ENCODE results near the gene THNSL1.
A peak's percentile ranks its signal among the peaks of the same experiment; 100 is the strongest.
"Not testable (repeated sequence)": the region's sequence is repeated elsewhere in the genome, so short reads cannot be mapped to it uniquely, and the experiment has no call there.

The THNSL1 gene

GRCh38 chr10:25016376-25017153 is at the start of gene THNSL1:
Gene THNSL1 (plus strand): TSS chr10:25016612. CDS start chr10:25023224, 6,612 bp downstream.
- peak; percentile 95 for DNase-seq (ENCODE audit: low read depth)

- no peak for DNase-seq (ENCODE audit: low read depth)
Measured at GRCh38 chr10:24966962-24967481, 49.4 kb upstream of the THNSL1 start.

GRCh38 chr10:24968349-24968748 is 48.1 kb upstream of the THNSL1 start:
- no peak for DNase-seq (ENCODE audit: low read depth)

GRCh38 chr10:24968951-24969350 is 47.5 kb upstream of the THNSL1 start:
- DNase-seq (ENCODE audit: low read depth): not testable (repeated sequence)

- no peak for DNase-seq (ENCODE audit: low read depth)
Measured at GRCh38 chr10:24969841-24970281, 46.6 kb upstream of the THNSL1 start.

GRCh38 chr10:24971374-24971773 is 45.0 kb upstream of the THNSL1 start:
- no peak for DNase-seq (ENCODE audit: low read depth)

GRCh38 chr10:24973163-24973562 is 43.2 kb upstream of the THNSL1 start:
- no peak for DNase-seq (ENCODE audit: low read depth)

- no peak for DNase-seq (ENCODE audit: low read depth)
Measured at GRCh38 chr10:24974976-24975375, 41.4 kb upstream of the THNSL1 start.

- DNase-seq (ENCODE audit: low read depth): no peak
Measured at GRCh38 chr10:24979685-24980084, 36.7 kb upstream of the THNSL1 start.

GRCh38 chr10:24981161-24981710 is 35.2 kb upstream of the THNSL1 start:
- no peak for DNase-seq (ENCODE audit: low read depth)

GRCh38 chr10:24982319-24983112 is 33.9 kb upstream of the THNSL1 start:
- no peak for DNase-seq (ENCODE audit: low read depth)

GRCh38 chr10:24983130-24983529 is 33.3 kb upstream of the THNSL1 start:
- no peak for DNase-seq (ENCODE audit: low read depth)

- DNase-seq (ENCODE audit: low read depth): no peak
Measured at GRCh38 chr10:24983946-24984345, 32.5 kb upstream of the THNSL1 start.

- no peak for DNase-seq (ENCODE audit: low read depth)
Measured at GRCh38 chr10:24984906-24985305, 31.5 kb upstream of the THNSL1 start.

GRCh38 chr10:24988831-24989640 is 27.4 kb upstream of the THNSL1 start:
- DNase-seq (ENCODE audit: low read depth): no peak

GRCh38 chr10:24989867-24990266 is 26.5 kb upstream of the THNSL1 start:
- no peak for DNase-seq (ENCODE audit: low read depth)

- DNase-seq (ENCODE audit: low read depth): no peak
Measured at GRCh38 chr10:24991298-24991697, 25.1 kb upstream of the THNSL1 start.

GRCh38 chr10:24992512-24993133 is 23.8 kb upstream of the THNSL1 start:
- no peak for DNase-seq (ENCODE audit: low read depth)

GRCh38 chr10:24993237-24993958 is 23.0 kb upstream of the THNSL1 start:
- DNase-seq (ENCODE audit: low read depth): no peak

- no peak for DNase-seq (ENCODE audit: low read depth)
Measured at GRCh38 chr10:24995072-24995471, 21.3 kb upstream of the THNSL1 start.

- no peak for DNase-seq (ENCODE audit: low read depth)
Measured at GRCh38 chr10:24998044-24998443, 18.4 kb upstream of the THNSL1 start.

All from stimulated activated CD8-positive, alpha-beta memory T cell treated with anti-CD3 and anti-CD28 coated beads, Interleukin-12 subunit alpha, Interleukin-12 subunit beta, amount 100 ng/mL, for 4 hours (primary cell).